HCEC 1CT (cell line): Measurements from ENCODE around the gene APOA1.
A peak's percentile ranks its signal among the peaks of the same experiment; 100 is the strongest.
"Not testable (repeated sequence)": the region's sequence is repeated elsewhere in the genome, so short reads cannot be mapped to it uniquely, and the experiment has no call there.

Experiments used
- DNase-seq: peaks from one replicate; pipeline ENCODE4 v3.0.0-alpha.2; 2017

The APOA1 gene

DNA sequence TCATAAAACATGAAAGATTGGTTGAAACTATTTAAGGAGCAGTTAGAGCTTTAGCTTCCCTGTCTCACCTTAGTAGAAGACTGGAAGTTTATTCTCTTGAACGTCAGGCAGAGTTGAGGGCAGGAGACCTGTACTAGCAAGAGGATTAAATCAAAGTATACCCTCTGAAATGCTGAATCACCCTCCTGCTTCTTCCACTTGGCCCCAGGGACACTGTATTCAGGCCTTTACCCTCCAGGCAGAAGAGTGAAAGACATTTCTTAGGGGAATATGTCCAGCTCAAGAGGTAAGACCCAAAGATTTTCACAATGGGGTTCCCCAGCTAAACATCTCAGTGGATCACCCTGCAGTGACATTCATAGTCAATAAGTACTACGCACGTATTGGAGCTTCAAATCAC lies 26.2 kb downstream of the APOA1 start:
- DNase-seq, result no peak

DNA sequence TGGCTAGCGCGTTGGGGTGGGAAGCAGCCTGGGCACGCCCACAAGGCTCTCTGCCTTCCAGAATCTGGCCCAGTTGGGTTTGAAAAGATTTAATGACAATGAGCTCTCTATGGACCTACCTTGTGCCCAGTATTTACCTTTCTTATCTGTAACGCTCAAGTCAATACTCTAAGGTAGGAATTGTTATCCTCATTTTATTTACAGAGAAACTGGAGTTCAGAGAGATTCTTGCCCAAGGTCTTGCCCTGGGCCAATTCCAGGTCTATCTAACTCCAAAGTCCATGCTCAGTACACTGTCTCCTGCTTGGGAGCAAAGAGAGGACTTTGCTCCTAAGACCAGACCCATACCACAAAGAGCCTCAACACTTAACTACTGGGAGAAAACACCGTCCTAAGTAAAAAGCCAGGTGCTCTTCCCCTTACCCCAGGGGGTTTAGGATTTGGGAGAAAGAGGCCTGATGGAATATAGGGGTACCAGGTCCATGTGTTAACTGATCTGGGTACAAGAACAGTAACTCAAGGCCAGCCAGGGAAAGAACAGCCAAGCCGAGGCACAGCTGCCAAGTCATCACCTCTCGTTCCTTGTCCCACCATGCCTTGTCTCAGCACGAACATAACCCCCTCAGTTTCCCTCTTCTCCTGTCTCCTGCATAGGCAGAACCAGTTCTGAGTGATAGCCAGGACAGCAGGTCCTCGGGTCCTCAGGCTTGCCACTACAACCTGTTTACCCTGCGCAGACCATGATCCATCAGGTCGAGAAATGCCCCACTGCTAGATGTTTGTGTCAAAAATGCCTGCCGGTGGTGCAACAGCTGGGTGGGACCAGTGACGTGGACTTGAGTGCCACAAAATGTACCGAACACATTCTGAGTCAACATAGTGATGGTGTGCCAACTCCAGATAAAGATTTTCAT lies 28.9 kb downstream of the APOA1 start:
- peak; percentile 59 for DNase-seq

DNA sequence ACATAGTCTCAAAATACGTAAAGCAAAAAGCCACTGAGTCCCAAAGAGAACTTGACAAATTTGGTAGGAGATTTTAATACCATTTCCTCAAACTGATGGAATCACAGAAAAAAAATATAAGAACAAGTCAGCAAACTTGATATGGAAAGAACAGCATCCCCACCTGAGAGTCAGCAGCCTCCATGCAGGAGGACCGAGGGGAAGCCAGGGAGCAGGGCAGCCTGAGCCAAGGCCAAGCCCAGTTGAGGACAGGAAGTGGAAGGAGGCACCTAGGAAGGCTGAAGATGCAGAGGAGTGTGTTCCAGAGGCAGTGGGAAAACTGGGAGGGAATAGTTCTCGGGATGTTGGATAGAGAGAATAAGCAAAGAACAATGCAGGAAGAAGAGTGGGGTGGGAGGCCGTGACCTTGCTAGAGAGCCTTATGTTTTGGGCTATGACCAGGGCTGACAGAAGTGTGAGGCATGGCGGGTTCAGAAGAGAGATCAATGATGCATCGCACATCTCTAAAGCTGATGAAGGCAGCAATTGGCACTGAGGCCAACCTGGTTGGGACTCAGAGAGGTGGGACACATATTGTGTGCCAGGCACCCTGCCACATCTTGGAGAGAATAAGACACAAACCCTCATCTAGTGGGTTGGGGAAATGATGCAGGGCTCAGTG lies 29.7 kb downstream of the APOA1 start:
- DNase-seq, result no peak

DNA sequence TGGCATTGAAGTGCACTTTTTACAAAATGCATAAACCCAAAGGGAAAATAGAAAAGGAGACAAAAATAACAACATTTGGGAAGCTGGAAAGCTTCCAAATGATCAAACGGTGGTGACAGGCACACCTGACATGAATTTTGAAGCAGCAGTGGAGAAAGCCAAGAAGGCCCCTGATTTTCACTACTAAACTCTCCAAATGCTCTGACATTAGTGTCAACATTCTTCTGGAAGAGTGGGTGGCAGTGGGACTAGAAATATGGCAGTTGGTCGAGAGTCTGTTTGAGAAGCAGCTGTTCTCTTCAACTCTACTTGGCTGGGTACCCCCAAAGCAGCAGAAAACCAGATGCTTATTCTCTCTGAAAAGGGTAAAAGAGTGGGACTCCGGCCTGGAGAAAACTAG lies 33.4 kb downstream of the APOA1 start:
- DNase-seq, result no peak

DNA sequence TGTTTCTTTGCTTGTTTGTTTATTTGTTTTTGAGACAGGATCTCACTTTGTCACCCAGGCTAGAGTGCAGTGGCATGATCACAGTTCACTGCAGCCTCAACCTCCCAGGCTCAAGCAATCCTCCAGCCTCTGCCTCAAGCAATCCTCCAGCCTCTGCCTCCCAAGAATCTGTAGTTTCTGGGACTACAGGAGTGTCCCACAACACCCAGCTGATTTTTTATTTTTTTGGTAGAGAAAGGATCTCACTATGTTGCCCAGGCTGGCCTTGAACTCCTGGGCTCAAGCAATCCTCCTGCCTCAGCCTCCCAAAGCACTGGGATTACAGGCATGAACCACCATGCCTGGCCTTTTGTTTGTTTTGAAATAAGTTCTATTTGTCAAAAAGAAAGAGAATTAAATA lies 35.8 kb downstream of the APOA1 start:
- not testable (repeated sequence) for DNase-seq

GRCh38 chr11:116800610-116801009 lies 36.8 kb downstream of the APOA1 start:
- DNase-seq, result no peak

GRCh38 chr11:116798368-116798767 lies 39.1 kb downstream of the APOA1 start:
- no peak for DNase-seq

GRCh38 chr11:116797816-116798215 lies 39.6 kb downstream of the APOA1 start:
- DNase-seq, result no peak

GRCh38 chr11:116796548-116796947 lies 40.9 kb downstream of the APOA1 start:
- DNase-seq, result no peak

DNA sequence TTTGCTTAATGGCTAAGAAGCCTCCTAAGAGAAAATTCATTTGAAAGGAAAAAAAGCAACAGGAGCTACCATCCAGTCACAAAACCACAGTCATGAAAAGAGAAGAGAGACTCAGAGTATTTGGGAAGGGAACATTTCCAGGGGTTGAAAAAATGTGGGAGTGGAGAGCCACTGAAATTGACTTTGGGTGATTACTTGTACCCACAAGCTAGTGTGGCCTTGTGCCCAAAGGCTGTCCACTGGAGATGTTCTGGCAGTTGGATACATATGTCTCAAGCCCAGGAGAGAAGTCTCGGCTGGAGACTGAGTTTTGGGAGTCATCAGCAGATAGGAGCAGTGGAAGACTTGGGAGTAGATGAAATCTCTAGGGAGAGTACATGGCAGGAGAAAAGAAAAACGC lies 42.6 kb downstream of the APOA1 start:
- DNase-seq, result no peak

DNA sequence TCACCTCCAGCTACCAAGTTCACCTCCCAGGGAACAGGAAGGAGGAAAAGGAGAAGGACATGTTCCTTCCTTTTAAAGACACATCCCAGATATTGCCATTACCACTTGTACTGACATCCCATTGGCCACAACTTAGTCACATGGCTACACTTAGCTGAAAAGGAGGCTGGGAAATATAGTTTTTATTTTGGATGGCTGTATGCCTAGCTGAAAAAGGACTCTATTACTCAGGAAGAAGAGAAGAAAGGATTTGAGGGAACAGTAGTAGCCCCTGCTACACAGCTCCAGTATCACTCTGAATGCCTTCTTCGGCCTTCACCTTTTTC lies 43.7 kb downstream of the APOA1 start:
- peak; percentile 17 for DNase-seq

DNA sequence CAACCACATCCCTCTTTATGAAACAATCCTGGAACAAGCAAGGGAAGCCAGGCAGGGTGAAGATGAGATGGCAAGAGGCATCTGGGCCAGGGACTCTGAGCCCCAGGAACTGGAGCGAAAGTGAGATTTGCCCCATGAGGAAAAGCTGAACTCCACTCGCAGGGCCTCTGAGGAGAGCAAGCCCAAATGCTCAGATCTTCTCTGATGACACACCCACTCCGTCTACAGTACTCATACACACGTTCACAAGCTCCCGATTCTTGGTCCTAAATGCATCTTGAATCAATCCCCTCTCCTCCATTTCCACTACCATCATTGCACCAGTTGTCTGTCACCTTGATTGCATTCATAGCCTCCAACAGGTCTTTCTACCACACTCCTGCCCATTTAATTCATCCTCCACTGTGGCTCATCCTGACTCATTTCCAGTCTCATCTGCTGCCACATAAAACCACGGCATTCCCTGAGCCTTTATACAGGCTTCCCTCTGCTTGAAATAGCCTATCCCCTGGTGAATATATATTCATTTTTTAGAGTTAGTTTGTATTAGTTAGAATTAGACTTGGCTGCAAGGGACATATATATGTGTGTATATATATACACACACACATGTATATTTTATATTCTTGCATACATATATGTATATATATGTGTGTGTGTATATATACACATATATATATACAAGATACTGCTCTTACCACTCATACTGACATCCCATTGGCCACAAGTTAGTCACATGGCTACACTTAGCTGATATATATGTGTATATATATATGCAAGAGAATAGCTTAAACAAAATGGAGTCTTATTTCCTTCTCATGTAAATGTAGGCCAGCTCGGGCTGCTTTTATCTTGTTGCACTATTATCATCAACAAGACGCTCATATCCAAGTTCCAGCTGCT lies 44.3 kb downstream of the APOA1 start:
- peak; percentile 79 for DNase-seq

GRCh38 chr11:116792144-116792868 lies 45.1 kb downstream of the APOA1 start:
- DNase-seq, result no peak

- DNase-seq, result no peak
Measured at GRCh38 chr11:116791813-116792143, 45.6 kb downstream of the APOA1 start, which contains the start of gene APOA5. TSS of gene APOA5 (minus strand) at chr11:116791879. CDS start at chr11:116791860, 19 bp downstream.

- DNase-seq, result peak; percentile 45
Measured at GRCh38 chr11:116791002-116791812, 46.2 kb downstream of the APOA1 start.

- DNase-seq, result no peak
Measured at GRCh38 chr11:116790167-116791001, 47.0 kb downstream of the APOA1 start.

GRCh38 chr11:116788975-116789374 lies 48.4 kb downstream of the APOA1 start:
- no peak for DNase-seq

- DNase-seq, result no peak
Measured at GRCh38 chr11:116788534-116788933, 48.9 kb downstream of the APOA1 start.

DNA sequence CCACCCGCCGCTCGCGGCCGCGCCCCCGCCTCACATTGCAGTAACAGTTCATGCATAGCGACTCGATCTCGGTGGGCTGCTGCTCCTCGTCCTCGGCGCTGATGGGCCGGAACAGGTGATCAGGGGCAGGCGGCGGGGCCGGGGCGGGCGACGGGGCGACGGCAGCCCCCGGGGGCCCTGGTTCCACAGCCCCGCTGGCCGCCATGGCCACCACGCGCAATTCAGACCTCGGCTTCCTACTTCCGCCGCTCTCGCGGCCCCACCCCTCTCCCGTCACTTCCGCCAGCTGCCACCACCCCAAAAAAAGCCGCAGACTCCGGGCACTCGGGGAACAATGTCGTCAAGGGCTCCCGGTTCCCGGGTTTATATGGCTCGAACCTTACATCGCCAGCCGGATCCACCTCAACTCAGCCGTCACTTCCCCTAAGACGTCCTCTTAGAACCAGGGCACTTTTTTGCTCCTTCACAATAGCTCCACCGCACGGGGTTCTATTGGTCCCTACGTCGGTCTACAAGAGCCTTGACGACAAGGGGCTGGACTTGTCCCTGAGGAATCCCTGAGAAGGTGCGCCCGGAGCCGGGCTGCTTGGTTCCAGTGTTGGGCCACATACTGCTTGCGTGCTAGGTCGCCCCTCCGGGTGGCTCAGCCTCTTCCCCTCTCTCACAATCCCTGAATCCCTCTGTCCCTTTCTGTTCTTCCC lies 49.5 kb downstream of the APOA1 start, which contains the start of gene ZPR1:
Gene ZPR1 (minus strand): TSS at position 238 of the 701 bp plus-strand sequence. CDS start 33 bp downstream, at position 205.
- DNase-seq, result peak; percentile 67

GRCh38 chr11:116787436-116787785 lies 50.0 kb downstream of the APOA1 start:
- peak; percentile 16 for DNase-seq
